HEK293 (cell line): ENCODE data around the gene PHF21A.

ENCODE experiments used
- CTCF ChIP-seq: fragments of 450-650 bp; formaldehyde crosslinking; IDR thresholded peaks from 2 replicates; pipeline ENCODE4 v1.5.1; 2016; ENCODE audit warnings: missing biosample characterization, missing genetic modification characterization
- GLI4 ChIP-seq: fragments of 450-650 bp; formaldehyde crosslinking; IDR thresholded peaks from 2 replicates; pipeline ENCODE4 v1.5.1; 2016; ENCODE audit warnings: missing biosample characterization, missing genetic modification characterization
- PBX3 ChIP-seq: sonication (generic); formaldehyde crosslinking; IDR thresholded peaks from 2 replicates; pipeline ENCODE4 v1.8.1; 2022; ENCODE audit warnings: mild to moderate bottlenecking, moderate library complexity, missing genetic modification reagents
- ZBTB11 ChIP-seq: fragments of 450-650 bp; formaldehyde crosslinking; conservative IDR thresholded peaks from 2 replicates; pipeline ENCODE4 v1.5.1; 2016; ENCODE audit warnings: low read depth, missing biosample characterization, missing genetic modification characterization
- ZFHX2 ChIP-seq: fragments of 450-650 bp; formaldehyde crosslinking; conservative IDR thresholded peaks from 2 replicates; pipeline ENCODE4 v1.5.1; 2016; ENCODE audit warnings: missing biosample characterization, missing genetic modification characterization
- ZNF132 ChIP-seq: fragments of 450-650 bp; formaldehyde crosslinking; IDR thresholded peaks from 2 replicates; pipeline ENCODE4 v1.5.1; 2017; ENCODE audit warnings: missing biosample characterization, missing genetic modification characterization, borderline replicate concordance
- ZNF18 ChIP-seq: fragments of 450-650 bp; formaldehyde crosslinking; IDR thresholded peaks from 2 replicates; pipeline ENCODE4 v1.5.1; 2016; ENCODE audit warnings: missing biosample characterization, missing genetic modification characterization
- ZNF211 ChIP-seq: fragments of 450-650 bp; formaldehyde crosslinking; IDR thresholded peaks from 2 replicates; pipeline ENCODE4 v1.5.1; 2016; ENCODE audit warnings: low read depth, missing biosample characterization, missing genetic modification characterization
- ZNF223 ChIP-seq: fragments of 450-650 bp; formaldehyde crosslinking; IDR thresholded peaks from 2 replicates; pipeline ENCODE4 v1.5.1; 2016; ENCODE audit warnings: missing biosample characterization, missing genetic modification characterization
- ZNF501 ChIP-seq: fragments of 450-650 bp; formaldehyde crosslinking; IDR thresholded peaks from 2 replicates; pipeline ENCODE4 v1.5.1; 2016; ENCODE audit warnings: missing biosample characterization, missing genetic modification characterization
- ZNF558 ChIP-seq: fragments of 450-650 bp; formaldehyde crosslinking; IDR thresholded peaks from 2 replicates; pipeline ENCODE4 v1.5.1; 2016; ENCODE audit warnings: missing biosample characterization, missing genetic modification characterization
- ZNF639 ChIP-seq: fragments of 450-650 bp; formaldehyde crosslinking; IDR thresholded peaks from 2 replicates; pipeline ENCODE4 v1.5.1; 2016; ENCODE audit warnings: missing biosample characterization, missing genetic modification characterization

GRCh38 chr11:45905095-45905494 is 216.2 kb downstream of the PHF21A start:
- TF ChIP-seq CTCF (tag by site-specific recombination) = no peak
- no peak for TF ChIP-seq ZBTB11 (tag by site-specific recombination)
- TF ChIP-seq ZNF18 (tag by site-specific recombination) = no peak
- no peak for TF ChIP-seq ZNF501
- no peak for TF ChIP-seq ZNF639 (tag by site-specific recombination)
- TF ChIP-seq ZNF211 (tag by site-specific recombination) = no peak
- no peak for TF ChIP-seq PBX3 (CRISPR knock-in tag)
- no peak for TF ChIP-seq ZNF223
- TF ChIP-seq GLI4 (tag by site-specific recombination) = no peak
- no peak for TF ChIP-seq ZFHX2 (tag by site-specific recombination)
- no peak for TF ChIP-seq ZNF132
- TF ChIP-seq ZNF558 = no peak
